CD4-positive, alpha-beta T cell treated with Interleukin-1 beta for 1 hour (primary cell): ENCODE measurements around the gene UBA52.
"Not testable (repeated sequence)": the region's sequence is repeated elsewhere in the genome, so short reads cannot be mapped to it uniquely, and the experiment has no call there.

Experiments used
- DNase-seq, 2 donors: peaks; one replicate each; pipeline ENCODE4 v3.0.0-alpha.2; 2020 to 2022

The UBA52 gene

GRCh38 chr19:18571564-18572344 lies at the start of gene UBA52:
Gene UBA52 (plus strand): TSS chr19:18571857. CDS start chr19:18573301, 1,444 bp downstream.
- peak; percentile 98 to 99 for DNase-seq

GRCh38 chr19:18522124-18522861 lies 49.4 kb upstream of the UBA52 start:
- peak; percentile 100 for DNase-seq

- not testable (repeated sequence) for DNase-seq
Observed at GRCh38 chr19:18522862-18523440, 48.7 kb upstream of the UBA52 start.

- DNase-seq: no peak
Observed at GRCh38 chr19:18523841-18524240, 47.8 kb upstream of the UBA52 start.

GRCh38 chr19:18526316-18526715 lies 45.3 kb upstream of the UBA52 start:
- DNase-seq: no peak

- DNase-seq: no peak
Observed at GRCh38 chr19:18529782-18530181, 41.9 kb upstream of the UBA52 start.

- no peak for DNase-seq
Observed at GRCh38 chr19:18531485-18531884, 40.2 kb upstream of the UBA52 start.

- DNase-seq: no peak
Observed at GRCh38 chr19:18532168-18532890, 39.3 kb upstream of the UBA52 start.

GRCh38 chr19:18533058-18533457 lies 38.6 kb upstream of the UBA52 start:
- DNase-seq: no peak

GRCh38 chr19:18536475-18536874 lies 35.2 kb upstream of the UBA52 start:
- DNase-seq: no peak

GRCh38 chr19:18537431-18537830 lies 34.2 kb upstream of the UBA52 start:
- DNase-seq: no peak

- DNase-seq: no peak
Observed at GRCh38 chr19:18538115-18538514, 33.5 kb upstream of the UBA52 start.

- DNase-seq: no peak
Observed at GRCh38 chr19:18539372-18539771, 32.3 kb upstream of the UBA52 start.

- DNase-seq: not testable (repeated sequence)
Observed at GRCh38 chr19:18540200-18540599, 31.5 kb upstream of the UBA52 start.

- no peak for DNase-seq
Observed at GRCh38 chr19:18541258-18541991, 30.2 kb upstream of the UBA52 start.

GRCh38 chr19:18541992-18542940 lies 29.4 kb upstream of the UBA52 start:
- no peak for DNase-seq

GRCh38 chr19:18542941-18543813 lies 28.5 kb upstream of the UBA52 start, which contains the start of gene FKBP8:
Gene FKBP8 (minus strand): TSS chr19:18543573. CDS start chr19:18541970, 1,603 bp downstream.
- peak; percentile 92 to 94 for DNase-seq

- DNase-seq: peak; percentile 86 to 90
Observed at GRCh38 chr19:18543814-18544475, 27.7 kb upstream of the UBA52 start.

- DNase-seq: no peak
Observed at GRCh38 chr19:18551631-18552030, 20.0 kb upstream of the UBA52 start.
